ENCODE results near the gene QKI. TPM values are rescaled to one million over a fixed set of nuclear protein-coding genes. Genes with fewer than 3 reads are reported as not detected.

Gene QKI
- total and polyA plus RNA-seq, 8 donors = 8.0 to 261 (median 32.2) TPM

DNA sequence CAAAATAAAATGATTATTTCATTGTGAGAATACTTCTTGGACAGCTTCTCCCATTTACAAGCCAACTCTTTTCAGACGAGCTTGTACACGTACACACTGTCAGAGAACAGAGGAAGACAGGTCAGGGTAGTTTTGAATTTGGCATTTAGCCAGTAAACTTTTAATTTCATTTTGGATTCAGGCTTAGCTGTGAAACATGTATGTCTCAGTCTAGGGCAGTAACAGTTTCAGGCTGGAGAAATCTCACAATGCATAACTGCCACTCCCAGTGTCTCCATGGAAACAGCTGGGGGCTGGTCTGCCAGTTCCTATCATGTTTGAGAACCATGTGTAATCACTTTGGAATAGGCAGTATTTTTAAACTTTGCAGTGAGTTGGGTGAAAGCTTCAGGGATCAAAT, 22.0 kb upstream of the QKI start:
- no peak overlapping the region for H3K4me3 ChIP-seq
- H3K27me3 ChIP-seq = no peaks in the 10 kb centered on the region
- peak; percentile 55 to 82 for DNase-seq
- intact Hi-C loops (cut with DNase I; ENCODE audit: low total_unique reads) = no loop called here
- H3K9me3 ChIP-seq = no peaks in the 10 kb centered on the region
- H3K27ac ChIP-seq = no peak overlapping the region
- no peak for TF ChIP-seq POLR2AphosphoS5 (IDR thresholded peaks at IDR 0.05)
- TF ChIP-seq, protein P1, sequence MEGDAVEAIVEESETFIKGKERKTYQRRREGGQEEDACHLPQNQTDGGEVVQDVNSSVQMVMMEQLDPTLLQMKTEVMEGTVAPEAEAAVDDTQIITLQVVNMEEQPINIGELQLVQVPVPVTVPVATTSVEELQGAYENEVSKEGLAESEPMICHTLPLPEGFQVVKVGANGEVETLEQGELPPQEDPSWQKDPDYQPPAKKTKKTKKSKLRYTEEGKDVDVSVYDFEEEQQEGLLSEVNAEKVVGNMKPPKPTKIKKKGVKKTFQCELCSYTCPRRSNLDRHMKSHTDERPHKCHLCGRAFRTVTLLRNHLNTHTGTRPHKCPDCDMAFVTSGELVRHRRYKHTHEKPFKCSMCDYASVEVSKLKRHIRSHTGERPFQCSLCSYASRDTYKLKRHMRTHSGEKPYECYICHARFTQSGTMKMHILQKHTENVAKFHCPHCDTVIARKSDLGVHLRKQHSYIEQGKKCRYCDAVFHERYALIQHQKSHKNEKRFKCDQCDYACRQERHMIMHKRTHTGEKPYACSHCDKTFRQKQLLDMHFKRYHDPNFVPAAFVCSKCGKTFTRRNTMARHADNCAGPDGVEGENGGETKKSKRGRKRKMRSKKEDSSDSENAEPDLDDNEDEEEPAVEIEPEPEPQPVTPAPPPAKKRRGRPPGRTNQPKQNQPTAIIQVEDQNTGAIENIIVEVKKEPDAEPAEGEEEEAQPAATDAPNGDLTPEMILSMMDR (IDR thresholded peaks at IDR 0.05) = no peak
- no peak for TF ChIP-seq POLR2A (IDR thresholded peaks at IDR 0.05)
- TF ChIP-seq EP300 (IDR thresholded peaks at IDR 0.05) = no peak
- H3K36me3 ChIP-seq = no peaks in the 10 kb centered on the region
- WGBS, 5 donors = 5 to 16% (median 9%) methylated on average over 2 of the region's 2 CpGs
- peaks cover 0 to 22% (median 9%) of the 10 kb centered on the region in 4 donors for H3K4me1 ChIP-seq

DNA sequence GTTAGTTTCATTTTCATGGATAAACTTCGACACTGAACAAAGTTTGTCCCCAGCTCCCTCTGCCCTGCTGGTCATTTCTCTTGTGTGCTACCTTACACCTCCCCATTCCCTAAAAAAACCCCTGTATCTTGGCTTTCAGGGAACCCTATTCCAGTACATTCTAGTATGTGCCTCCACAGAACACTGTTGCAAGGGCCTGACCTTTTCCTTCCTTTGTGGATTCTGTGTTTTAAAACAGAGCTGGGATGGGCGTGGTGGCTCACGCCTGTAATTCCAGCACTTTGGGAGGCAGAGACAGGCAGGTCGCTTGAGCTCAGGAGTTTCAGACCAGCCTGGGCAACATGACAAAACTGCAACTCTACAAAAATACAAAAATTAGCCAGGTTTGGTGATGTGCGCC, 20.6 kb upstream of the QKI start:
- no peak overlapping the region for H3K4me3 ChIP-seq
- H3K9me3 ChIP-seq = no peaks in the 10 kb centered on the region
- no peak for DNase-seq
- H3K4me1 ChIP-seq = peaks cover 0 to 22% (median 9%) of the 10 kb centered on the region in 4 donors
- TF ChIP-seq POLR2A (IDR thresholded peaks at IDR 0.05) (no peak), EP300 (IDR thresholded peaks at IDR 0.05) (no peak), POLR2AphosphoS5 (IDR thresholded peaks at IDR 0.05) (no peak)
- TF ChIP-seq, protein P1 (IDR thresholded peaks at IDR 0.05) = no peak
- 78 to 94% (median 88%) methylated on average over 5 of the region's 5 CpGs for WGBS, 5 donors
- no peaks in the 10 kb centered on the region for H3K36me3 ChIP-seq
- no peak overlapping the region for H3K27ac ChIP-seq
- intact Hi-C loops (cut with DNase I; ENCODE audit: low total_unique reads) = no loop called here
- no peaks in the 10 kb centered on the region for H3K27me3 ChIP-seq

DNA sequence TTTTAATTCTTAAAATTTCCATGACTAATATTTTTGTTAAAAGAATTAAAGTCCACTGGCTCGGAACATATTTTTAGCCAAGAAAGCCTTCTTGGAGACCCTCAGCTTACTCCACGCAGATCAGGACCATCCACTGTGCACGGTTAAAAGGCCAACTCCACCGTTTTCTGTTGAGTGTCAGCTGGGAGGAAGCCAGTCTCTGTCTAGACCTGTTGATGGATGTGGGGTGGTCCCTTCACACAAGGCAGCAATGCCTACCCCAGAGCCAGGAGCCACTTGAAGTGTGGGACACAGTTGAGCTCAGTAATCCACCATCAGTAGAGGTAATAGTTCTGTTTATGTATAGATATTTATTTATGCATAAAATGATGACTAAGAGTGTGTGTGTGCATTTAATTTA, 19.9 kb upstream of the QKI start:
- no peak for DNase-seq
- Histone ChIP-seq H3K27ac (no peak overlapping the region), H3K4me1 (peaks cover 0 to 22% (median 9%) of the 10 kb centered on the region in 4 donors), H3K27me3 (no peaks in the 10 kb centered on the region), H3K36me3 (no peaks in the 10 kb centered on the region), H3K4me3 (no peak overlapping the region), H3K9me3 (no peaks in the 10 kb centered on the region)
- WGBS, 5 donors = 82 to 89% (median 83%) methylated on average over 4 of the region's 4 CpGs
- intact Hi-C loops (cut with DNase I; ENCODE audit: low total_unique reads) = no loop called here
- TF ChIP-seq EP300 (IDR thresholded peaks at IDR 0.05) (no peak), POLR2A (IDR thresholded peaks at IDR 0.05) (no peak), POLR2AphosphoS5 (IDR thresholded peaks at IDR 0.05) (no peak)
- TF ChIP-seq, protein P1 (IDR thresholded peaks at IDR 0.05) = no peak

DNA sequence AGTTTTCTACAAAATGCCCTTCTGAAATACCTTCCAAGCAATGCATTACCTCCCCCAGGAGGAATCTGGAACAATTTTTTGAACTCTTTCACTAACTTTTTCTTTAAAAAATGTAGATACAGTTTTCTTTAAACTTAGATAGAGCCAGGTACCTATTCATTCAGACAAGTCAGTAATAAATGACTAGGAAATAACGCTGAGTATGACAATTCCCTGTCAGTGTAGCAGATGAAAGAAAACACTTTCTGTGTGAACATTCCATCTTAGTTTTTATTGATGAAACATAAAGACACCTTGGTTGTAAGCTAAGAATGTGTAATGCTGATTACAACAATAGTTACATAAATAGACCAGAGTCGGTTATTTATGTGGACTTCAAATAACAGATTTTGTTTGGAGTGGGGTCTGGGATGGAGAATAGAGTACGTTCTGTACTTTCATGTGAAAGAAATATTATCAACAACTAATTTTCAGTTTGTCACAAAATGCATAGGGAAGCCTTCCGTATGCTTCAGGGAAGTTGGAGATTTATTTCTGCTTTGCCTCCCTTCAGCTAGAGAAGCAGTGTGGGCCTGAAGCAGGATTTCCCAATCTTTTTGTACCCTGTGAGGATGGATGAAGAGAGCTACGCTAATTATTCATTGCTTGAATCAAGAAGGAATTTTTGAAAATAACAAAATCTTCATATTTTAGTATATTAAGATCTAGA, 19.2 kb upstream of the QKI start:
- H3K4me1 ChIP-seq = peaks cover 0 to 22% (median 9%) of the 10 kb centered on the region in 4 donors
- H3K9me3 ChIP-seq = no peaks in the 10 kb centered on the region
- WGBS, 5 donors = 82 to 93% (median 86%) methylated on average over 5 of the region's 5 CpGs
- TF ChIP-seq POLR2AphosphoS5 (IDR thresholded peaks at IDR 0.05) (no peak), POLR2A (IDR thresholded peaks at IDR 0.05) (no peak)
- TF ChIP-seq, protein P1 (IDR thresholded peaks at IDR 0.05) = no peak
- intact Hi-C loops (cut with DNase I; ENCODE audit: low total_unique reads) = no loop called here
- no peak for DNase-seq
- H3K4me3 ChIP-seq = no peak overlapping the region
- H3K27ac ChIP-seq = no peak overlapping the region
- H3K27me3 ChIP-seq = no peaks in the 10 kb centered on the region
- H3K36me3 ChIP-seq = no peaks in the 10 kb centered on the region
